Measurements from ENCODE around the gene PRDX4.

- TF ChIP-seq, protein P1, sequence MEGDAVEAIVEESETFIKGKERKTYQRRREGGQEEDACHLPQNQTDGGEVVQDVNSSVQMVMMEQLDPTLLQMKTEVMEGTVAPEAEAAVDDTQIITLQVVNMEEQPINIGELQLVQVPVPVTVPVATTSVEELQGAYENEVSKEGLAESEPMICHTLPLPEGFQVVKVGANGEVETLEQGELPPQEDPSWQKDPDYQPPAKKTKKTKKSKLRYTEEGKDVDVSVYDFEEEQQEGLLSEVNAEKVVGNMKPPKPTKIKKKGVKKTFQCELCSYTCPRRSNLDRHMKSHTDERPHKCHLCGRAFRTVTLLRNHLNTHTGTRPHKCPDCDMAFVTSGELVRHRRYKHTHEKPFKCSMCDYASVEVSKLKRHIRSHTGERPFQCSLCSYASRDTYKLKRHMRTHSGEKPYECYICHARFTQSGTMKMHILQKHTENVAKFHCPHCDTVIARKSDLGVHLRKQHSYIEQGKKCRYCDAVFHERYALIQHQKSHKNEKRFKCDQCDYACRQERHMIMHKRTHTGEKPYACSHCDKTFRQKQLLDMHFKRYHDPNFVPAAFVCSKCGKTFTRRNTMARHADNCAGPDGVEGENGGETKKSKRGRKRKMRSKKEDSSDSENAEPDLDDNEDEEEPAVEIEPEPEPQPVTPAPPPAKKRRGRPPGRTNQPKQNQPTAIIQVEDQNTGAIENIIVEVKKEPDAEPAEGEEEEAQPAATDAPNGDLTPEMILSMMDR (IDR thresholded peaks at IDR 0.05; ENCODE audit: poor library complexity) = no peak
- no peak for TF ChIP-seq EZH2 (IDR thresholded peaks at IDR 0.05; ENCODE audit: borderline replicate concordance)
These were observed 5.1 kb upstream of the PRDX4 start for GRCh38 chrX:23662187-23662586.

Data from hepatocyte (in vitro differentiated cells).